HG03066 (cell line): ENCODE measurements around the gene ANKRD33.

Experiments used
- ATAC-seq: cut with Tn5 transposase; IDR thresholded peaks from one replicate; pipeline ENCODE4 v1.9.1; 2021; ENCODE audit warnings: low read depth; ENCODE audit not compliant: unreplicated experiment

The ANKRD33 gene

GRCh38 chr12:51900323-51900889, 12.5 kb downstream of the ANKRD33 start:
- no peak for ATAC-seq

GRCh38 chr12:51901121-51901817, 13.4 kb downstream of the ANKRD33 start:
- no peak for ATAC-seq

GRCh38 chr12:51901881-51902280, 14.0 kb downstream of the ANKRD33 start:
- no peak for ATAC-seq

GRCh38 chr12:51904951-51905470, 17.1 kb downstream of the ANKRD33 start:
- no peak for ATAC-seq

- ATAC-seq: no peak
Measured at GRCh38 chr12:51905471-51906429, 17.8 kb downstream of the ANKRD33 start.

- no peak for ATAC-seq
Measured at GRCh38 chr12:51906430-51907082, 18.7 kb downstream of the ANKRD33 start.

GRCh38 chr12:51907083-51907855, 19.4 kb downstream of the ANKRD33 start, which contains the start of gene ACVRL1:
Gene ACVRL1 (plus strand): TSS chr12:51907504. CDS start chr12:51912475, 4,971 bp downstream.
- ATAC-seq: no peak

GRCh38 chr12:51907856-51908425, 20.0 kb downstream of the ANKRD33 start:
- ATAC-seq: no peak

GRCh38 chr12:51908876-51909592, 21.1 kb downstream of the ANKRD33 start:
- no peak for ATAC-seq

- ATAC-seq: no peak
Measured at GRCh38 chr12:51910168-51910567, 22.3 kb downstream of the ANKRD33 start.

GRCh38 chr12:51910691-51911090, 22.8 kb downstream of the ANKRD33 start:
- no peak for ATAC-seq

- no peak for ATAC-seq
Measured at GRCh38 chr12:51911307-51911706, 23.4 kb downstream of the ANKRD33 start.

- ATAC-seq: no peak
Measured at GRCh38 chr12:51911788-51912711, 24.1 kb downstream of the ANKRD33 start.

GRCh38 chr12:51913071-51914033, 25.4 kb downstream of the ANKRD33 start:
- ATAC-seq: no peak

- ATAC-seq: no peak
Measured at GRCh38 chr12:51914034-51914923, 26.4 kb downstream of the ANKRD33 start.
